Breast epithelium (tissue), 4 donors: Measurements from ENCODE around the gene ITGB3BP. TPM values are rescaled to one million over a fixed set of nuclear protein-coding genes. Genes with fewer than 3 reads are reported as not detected.
"Not testable (repeated sequence)": the region's sequence is repeated elsewhere in the genome, so short reads cannot be mapped to it uniquely, and the experiment has no call there.

ENCODE experiments used
- DNase-seq, 2 donors: peaks; one replicate each; pipeline ENCODE4 v3.0.0-alpha.2; 2019; ENCODE audit warnings: low spot score in 2 of 2
- H3K27ac ChIP-seq, 2 donors: fragments of 200-600 bp; sonication (generic) in 1 of 2; one replicate each; pipeline ENCODE4 v1.5.1; 2016 to 2019; ENCODE audit warnings: mild to moderate bottlenecking in 1 of 2
- H3K27me3 ChIP-seq, 2 donors: fragments of 200-600 bp; sonication (generic) in 1 of 2; one replicate each; pipeline versions ENCODE4 v1.5.1 to v1.6.0; 2017 to 2019; ENCODE audit warnings: control low read depth in 1 of 2, mild to moderate bottlenecking in 1 of 2
- H3K36me3 ChIP-seq: fragments of 200-600 bp; one replicate; pipeline ENCODE4 v1.5.1; 2019
- H3K4me1 ChIP-seq, 2 donors: fragments of 200-600 bp; sonication (generic); one replicate each; pipeline ENCODE4 v1.5.1; 2016 to 2019; ENCODE audit warnings: control low read depth in 1 of 2
- H3K4me3 ChIP-seq, 3 donors: fragments of 200-600 bp; sonication (generic); 1 replicate in 2 of 3; 2 replicates in 1 of 3; pipeline ENCODE4 v1.5.1; 2016 to 2019; ENCODE audit warnings: mild to moderate bottlenecking in 3 of 3, moderate library complexity in 2 of 3
- H3K9me3 ChIP-seq, 2 donors: fragments of 200-600 bp; sonication (generic) in 1 of 2; one replicate each; pipeline ENCODE4 v1.5.1; 2016 to 2019; ENCODE audit warnings: control low read depth in 1 of 2
- CTCF ChIP-seq, 3 donors: fragments of 450-650 bp; IDR thresholded peaks; one replicate each; pipeline ENCODE4 v1.5.1; 2016 to 2017; ENCODE audit warnings: antibody characterized with exemption in 3 of 3, mild to moderate bottlenecking in 3 of 3, moderate library complexity in 3 of 3
- POLR2A ChIP-seq: fragments of 450-650 bp; IDR thresholded peaks from one replicate; pipeline ENCODE4 v1.6.1; 2016; ENCODE audit warnings: antibody characterized with exemption, mild to moderate bottlenecking, moderate library complexity
- POLR2AphosphoS5 ChIP-seq, 3 donors: sonication (generic); formaldehyde crosslinking; IDR thresholded peaks; one replicate each; pipeline ENCODE4 v1.6.1; 2017; ENCODE audit warnings: antibody characterized with exemption in 3 of 3
- intact Hi-C: fragments of 100-400 bp; cut with DNase I; formaldehyde crosslinking; loops from one replicate; pipeline ENCODE4 v1.15.1; 2023; ENCODE audit warnings: low total_unique reads
- total RNA-seq, 3 donors: library from RNA; depleted of rRNA; stranded (reverse); fragments of >200 nt; gene quantifications; one replicate each; pipeline ENCODE4 v1.1.0, GENCODE V29; 2016

ITGB3BP gene
- total RNA-seq, 3 donors from 2014 or later = 11.7 to 29.3 (median 18.4) TPM

- TF ChIP-seq CTCF (IDR thresholded peaks at IDR 0.05) (no peak), POLR2A (no peak), POLR2AphosphoS5 (IDR thresholded peaks at IDR 0.05) (no peak)
- no peaks in the 10 kb centered on the region for H3K36me3 ChIP-seq
Measured at GRCh38 chr1:63435161-63435560, 87.9 kb downstream of the ITGB3BP start.

DNA sequence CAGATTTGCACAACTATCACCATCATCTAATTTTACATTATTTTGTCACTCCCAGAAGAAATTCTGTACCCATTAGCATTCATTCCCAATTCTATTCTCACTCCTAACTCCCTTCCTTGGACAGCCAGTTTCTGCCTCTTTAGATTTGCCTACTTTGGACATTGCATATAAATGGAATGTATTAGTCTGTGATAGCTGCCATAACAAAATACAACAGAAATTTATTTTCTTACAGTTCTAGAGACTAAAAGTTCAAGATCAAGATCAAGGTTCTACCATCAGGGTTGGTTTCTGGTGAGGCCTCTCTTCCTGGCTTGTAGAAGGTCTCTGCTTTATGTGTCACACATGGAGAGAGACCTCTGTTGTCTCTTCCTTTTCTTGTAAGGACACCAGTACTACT is 93.7 kb downstream of the ITGB3BP start:
- TF ChIP-seq POLR2A (no peak), POLR2AphosphoS5 (IDR thresholded peaks at IDR 0.05) (no peak), CTCF (IDR thresholded peaks at IDR 0.05) (no peak)
- Histone ChIP-seq H3K36me3 (peaks cover 6% of the 10 kb centered on the region), H3K4me3 (no peak overlapping the region), H3K27ac (no peak overlapping the region), H3K4me1 (no peaks in the 10 kb centered on the region), H3K9me3 (peaks cover 2 to 23% of the 10 kb centered on the region in 2 donors), H3K27me3 (no peaks in the 10 kb centered on the region)
- intact Hi-C loops = no loop called here
- no peak for DNase-seq

More at GRCh38 chr1:63435161-63435560, 87.9 kb downstream of the ITGB3BP start:
- Histone ChIP-seq H3K27ac (no peak overlapping the region), H3K4me1 (no peaks in the 10 kb centered on the region), H3K9me3 (peaks cover 0 to 11% of the 10 kb centered on the region in 2 donors), H3K27me3 (no peaks in the 10 kb centered on the region), H3K4me3 (no peak overlapping the region)
- intact Hi-C loops = no loop called here
- DNase-seq = no peak

GRCh38 chr1:63428815-63429214 is 94.2 kb downstream of the ITGB3BP start:
- no peak for DNase-seq
- peaks cover 6% of the 10 kb centered on the region for H3K36me3 ChIP-seq
- H3K27ac ChIP-seq = no peak overlapping the region
- no peak overlapping the region for H3K4me3 ChIP-seq
- TF ChIP-seq POLR2A (no peak), CTCF (IDR thresholded peaks at IDR 0.05) (no peak), POLR2AphosphoS5 (IDR thresholded peaks at IDR 0.05) (no peak)
- peaks cover 2 to 23% of the 10 kb centered on the region in 2 donors for H3K9me3 ChIP-seq
- H3K27me3 ChIP-seq = no peaks in the 10 kb centered on the region
- intact Hi-C loops = no loop called here
- H3K4me1 ChIP-seq = no peaks in the 10 kb centered on the region

DNA sequence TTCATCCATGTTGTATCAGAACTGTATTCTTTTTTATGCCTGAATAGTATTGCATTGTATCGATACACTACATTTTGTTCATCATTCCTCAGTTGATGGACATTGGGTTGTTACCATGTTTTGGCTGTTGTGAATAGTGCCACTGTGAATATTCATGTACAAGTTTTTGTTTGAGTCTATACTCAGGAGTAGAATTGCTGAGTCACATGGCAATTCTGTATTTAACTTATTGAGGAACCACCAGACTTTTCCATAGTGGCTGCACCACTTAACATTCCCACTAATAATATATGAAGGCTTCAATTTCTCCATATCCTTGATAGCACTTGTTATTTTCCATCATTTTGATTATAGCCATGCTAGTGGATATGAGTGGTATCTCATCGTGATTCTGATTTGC is 99.4 kb downstream of the ITGB3BP start:
- TF ChIP-seq CTCF (IDR thresholded peaks at IDR 0.05) (no peak), POLR2AphosphoS5 (IDR thresholded peaks at IDR 0.05) (no peak), POLR2A (no peak)
- Histone ChIP-seq H3K4me3 (no peak overlapping the region), H3K9me3 (no peaks in the 10 kb centered on the region), H3K36me3 (no peaks in the 10 kb centered on the region), H3K27me3 (no peaks in the 10 kb centered on the region), H3K4me1 (no peaks in the 10 kb centered on the region), H3K27ac (no peak overlapping the region)
- intact Hi-C loops = no loop called here
- DNase-seq = no peak

- H3K4me3 ChIP-seq, intact Hi-C loops, H3K36me3 ChIP-seq, H3K9me3 ChIP-seq, DNase-seq, H3K27ac ChIP-seq, H3K27me3 ChIP-seq, H3K4me1 ChIP-seq: not testable (repeated sequence)
Measured at GRCh38 chr1:63420746-63421145, 102.3 kb downstream of the ITGB3BP start.

- Histone ChIP-seq H3K4me3 (no peak overlapping the region), H3K4me1 (no peaks in the 10 kb centered on the region), H3K36me3 (no peaks in the 10 kb centered on the region), H3K27me3 (no peaks in the 10 kb centered on the region), H3K9me3 (no peaks in the 10 kb centered on the region), H3K27ac (no peak overlapping the region)
- no peak for DNase-seq
- TF ChIP-seq CTCF (IDR thresholded peaks at IDR 0.05) (no peak), POLR2A (no peak), POLR2AphosphoS5 (IDR thresholded peaks at IDR 0.05) (no peak)
- intact Hi-C loops = no loop called here
Measured at GRCh38 chr1:63418101-63418500, 104.9 kb downstream of the ITGB3BP start.
